IPS-15b (cell line): Measurements from ENCODE around the gene PLPPR1.

ENCODE experiments used
- H3K27me3 ChIP-seq: one replicate; pipeline ENCODE4 v1.6.1; 2013; ENCODE audit warnings: low read length; ENCODE audit not compliant: control insufficient read depth, insufficient read depth
- H3K36me3 ChIP-seq: one replicate; pipeline ENCODE4 v1.6.1; 2013; ENCODE audit warnings: low read length; ENCODE audit not compliant: control insufficient read depth, insufficient read depth
- H3K4me1 ChIP-seq: one replicate; pipeline ENCODE4 v1.6.1; 2013; ENCODE audit warnings: mild to moderate bottlenecking, low read length; ENCODE audit not compliant: control insufficient read depth, insufficient read depth
- H3K4me3 ChIP-seq: one replicate; pipeline ENCODE4 v1.5.1; 2013; ENCODE audit warnings: low read depth, low read length
- H3K9ac ChIP-seq: one replicate; pipeline ENCODE4 v1.6.1; 2013; ENCODE audit warnings: low read depth, mild to moderate bottlenecking, low read length
- H3K9me3 ChIP-seq: one replicate; pipeline ENCODE4 v1.6.1; 2013; ENCODE audit warnings: mild to moderate bottlenecking, low read length; ENCODE audit not compliant: control insufficient read depth, insufficient read depth

Gene PLPPR1

DNA sequence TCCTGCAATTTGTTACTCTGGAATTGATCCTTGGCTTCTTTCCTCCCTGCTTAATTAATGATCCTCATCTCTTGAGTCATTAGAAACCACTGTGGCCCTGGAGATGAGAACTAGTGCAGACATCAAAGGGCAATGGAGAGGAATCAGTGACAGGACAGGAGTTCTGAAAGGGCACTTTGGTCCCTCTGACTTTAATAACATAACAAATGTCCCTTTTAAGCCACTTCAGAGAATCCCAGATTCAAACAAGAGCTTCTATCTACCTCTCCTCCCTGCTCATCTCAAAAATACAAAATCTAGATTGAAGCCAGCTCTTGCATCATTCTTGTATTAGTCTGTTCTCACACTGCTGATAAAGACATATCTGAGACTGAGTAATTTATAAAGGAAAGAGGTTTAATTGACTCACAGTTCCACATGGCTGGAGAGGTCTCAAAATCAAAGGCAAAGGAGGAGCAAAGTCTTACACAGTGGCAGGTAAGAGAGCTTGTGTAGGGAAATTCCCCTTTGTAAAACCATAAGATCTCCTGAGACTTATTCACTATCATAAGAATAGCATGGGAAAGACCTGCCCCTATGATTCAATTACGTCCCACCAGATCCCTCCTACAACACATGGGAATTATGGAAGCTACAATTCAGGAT lies 139.1 kb downstream of the PLPPR1 start:
- H3K4me1 ChIP-seq: no peaks in the 10 kb centered on the region
- no peaks in the 10 kb centered on the region for H3K9me3 ChIP-seq

DNA sequence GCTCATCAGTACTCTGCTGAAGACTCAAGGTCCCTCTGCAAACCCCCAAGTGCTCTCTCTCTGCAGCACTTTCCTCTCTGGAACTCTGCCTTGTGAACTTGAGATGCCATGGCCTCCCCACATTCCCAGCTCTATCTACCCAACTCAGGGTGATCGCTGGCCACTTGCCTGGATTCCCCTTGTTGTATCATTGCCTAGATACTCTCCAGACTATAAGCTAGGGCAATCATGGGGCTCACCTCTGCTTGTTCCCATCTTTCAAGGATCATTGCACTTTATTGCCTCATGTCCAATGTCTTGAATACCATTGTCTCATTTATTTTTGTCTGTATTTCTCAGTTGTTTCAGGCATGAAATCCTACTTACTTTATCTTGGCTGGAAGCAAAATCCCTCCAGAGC lies 144.1 kb downstream of the PLPPR1 start:
- Histone ChIP-seq H3K4me1 (no peaks in the 10 kb centered on the region), H3K4me3 (no peak overlapping the region), H3K9me3 (no peaks in the 10 kb centered on the region), H3K27me3 (no peaks in the 10 kb centered on the region), H3K36me3 (no peaks in the 10 kb centered on the region), H3K9ac (no peak overlapping the region)

More for the DNA sequence above, 139.1 kb downstream of the PLPPR1 start:
- Histone ChIP-seq H3K36me3 (no peaks in the 10 kb centered on the region), H3K4me3 (no peak overlapping the region), H3K27me3 (no peaks in the 10 kb centered on the region), H3K9ac (no peak overlapping the region)

DNA sequence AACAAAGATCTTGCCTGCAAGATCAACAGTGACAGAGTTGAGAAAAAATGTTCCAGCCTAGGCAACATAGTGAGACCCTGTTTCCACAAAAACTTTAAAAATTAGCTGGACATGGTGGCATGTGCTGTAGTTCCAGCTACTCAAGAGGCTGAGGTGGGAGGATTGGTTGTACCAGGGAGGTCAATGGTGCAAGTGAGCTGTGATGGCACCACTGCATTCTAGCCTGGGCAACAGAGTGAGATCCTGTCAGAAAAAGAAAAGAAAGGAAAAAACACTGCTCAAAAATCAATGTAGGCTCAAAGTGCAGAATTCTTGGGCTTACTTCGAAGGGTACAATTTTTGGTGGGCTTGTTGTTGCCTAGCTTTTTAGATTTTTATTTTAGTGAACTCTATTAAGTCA lies 145.4 kb downstream of the PLPPR1 start:
- no peaks in the 10 kb centered on the region for H3K27me3 ChIP-seq
- no peak overlapping the region for H3K4me3 ChIP-seq
- H3K9me3 ChIP-seq: no peaks in the 10 kb centered on the region
- H3K9ac ChIP-seq: no peak overlapping the region
- no peaks in the 10 kb centered on the region for H3K4me1 ChIP-seq
- H3K36me3 ChIP-seq: no peaks in the 10 kb centered on the region

DNA sequence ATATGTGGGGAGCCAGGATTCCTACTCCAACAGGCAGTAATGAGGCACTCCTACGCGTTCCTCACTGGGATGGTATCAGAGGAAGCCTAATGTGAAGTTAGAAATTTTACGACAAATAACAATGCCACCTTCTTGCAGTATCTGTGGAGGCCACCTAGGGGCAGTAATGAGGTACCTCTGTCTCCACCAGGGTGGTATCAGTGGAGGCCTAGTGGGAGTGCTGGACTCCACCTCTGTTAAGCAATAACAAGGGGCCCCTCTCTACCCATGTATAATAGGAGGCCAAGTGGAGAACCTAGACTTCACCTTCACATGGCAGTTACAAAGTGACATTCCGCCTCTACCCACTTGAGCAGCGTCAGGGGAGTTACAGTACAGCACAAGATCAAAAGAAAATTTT lies 147.9 kb downstream of the PLPPR1 start:
- H3K9me3 ChIP-seq: no peaks in the 10 kb centered on the region
- H3K4me3 ChIP-seq: no peak overlapping the region
- H3K9ac ChIP-seq: no peak overlapping the region

DNA sequence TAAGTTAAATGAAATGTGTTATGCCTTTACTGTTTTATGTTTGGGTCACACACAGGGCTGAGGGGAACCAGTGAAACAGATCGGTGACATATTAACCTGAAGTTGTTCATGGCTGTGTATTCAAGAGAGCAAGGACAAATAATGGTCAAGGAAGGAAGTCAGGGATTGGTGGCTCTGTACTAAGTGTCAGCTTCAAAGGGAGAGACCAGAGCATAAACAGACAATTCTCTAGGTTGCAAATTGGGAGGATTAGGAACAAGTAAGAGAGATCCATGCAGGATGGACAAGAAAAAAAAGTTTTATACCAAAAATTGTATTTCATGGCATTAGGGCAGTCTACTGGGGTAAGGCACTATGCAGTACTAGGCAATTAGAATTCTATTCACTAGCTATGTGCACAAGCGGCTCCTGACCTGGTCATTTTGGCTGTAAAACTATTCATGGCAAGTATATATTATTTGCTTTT lies 156.3 kb downstream of the PLPPR1 start:
- Histone ChIP-seq H3K36me3 (no peaks in the 10 kb centered on the region), H3K4me1 (no peaks in the 10 kb centered on the region), H3K9me3 (no peaks in the 10 kb centered on the region), H3K9ac (no peak overlapping the region), H3K4me3 (no peak overlapping the region), H3K27me3 (no peaks in the 10 kb centered on the region)

More for the DNA sequence above, 147.9 kb downstream of the PLPPR1 start:
- Histone ChIP-seq H3K36me3 (no peaks in the 10 kb centered on the region), H3K27me3 (no peaks in the 10 kb centered on the region), H3K4me1 (no peaks in the 10 kb centered on the region)

DNA sequence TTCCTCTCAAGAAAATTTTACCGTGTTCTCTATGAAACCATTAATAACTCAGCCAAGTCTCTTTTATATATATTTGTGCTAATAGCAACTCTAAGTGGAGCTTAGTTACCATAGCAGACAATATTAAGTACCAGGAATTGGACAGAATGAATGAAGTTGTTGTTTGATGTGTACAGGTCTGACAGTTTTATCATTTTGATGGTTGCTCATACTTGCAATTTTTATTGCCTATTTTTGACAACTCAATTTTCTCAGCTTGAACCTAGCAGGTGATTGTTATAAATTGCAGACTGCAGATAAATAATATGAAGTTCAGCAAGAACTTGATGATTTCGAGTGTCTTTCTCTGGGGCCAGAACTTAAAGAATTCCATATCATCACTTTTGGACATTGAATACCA lies 163.2 kb downstream of the PLPPR1 start:
- Histone ChIP-seq H3K9me3 (no peaks in the 10 kb centered on the region), H3K9ac (no peak overlapping the region), H3K27me3 (no peaks in the 10 kb centered on the region), H3K4me1 (no peaks in the 10 kb centered on the region), H3K4me3 (no peak overlapping the region), H3K36me3 (no peaks in the 10 kb centered on the region)

DNA sequence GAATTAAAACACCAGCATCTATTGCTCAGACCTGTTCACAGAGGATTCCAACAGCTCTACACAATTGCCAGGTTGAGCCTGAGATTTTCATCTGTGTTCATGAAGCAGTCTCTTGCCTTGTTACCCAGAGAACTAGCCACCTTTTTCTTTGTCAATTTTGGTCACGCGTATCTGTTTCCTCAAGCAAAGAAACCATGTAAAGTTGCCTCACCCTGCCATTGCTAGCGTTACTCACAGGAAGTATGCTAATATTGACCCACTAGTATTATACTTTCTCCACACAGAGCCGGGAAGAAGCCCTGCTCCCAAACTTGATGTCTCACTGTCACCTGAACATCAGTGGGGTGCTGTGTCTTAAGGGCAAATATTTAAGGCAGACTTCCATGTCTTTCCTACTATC lies 168.5 kb downstream of the PLPPR1 start:
- no peak overlapping the region for H3K4me3 ChIP-seq
- no peaks in the 10 kb centered on the region for H3K27me3 ChIP-seq
- no peak overlapping the region for H3K9ac ChIP-seq
- no peaks in the 10 kb centered on the region for H3K36me3 ChIP-seq
- no peaks in the 10 kb centered on the region for H3K4me1 ChIP-seq
- no peaks in the 10 kb centered on the region for H3K9me3 ChIP-seq

DNA sequence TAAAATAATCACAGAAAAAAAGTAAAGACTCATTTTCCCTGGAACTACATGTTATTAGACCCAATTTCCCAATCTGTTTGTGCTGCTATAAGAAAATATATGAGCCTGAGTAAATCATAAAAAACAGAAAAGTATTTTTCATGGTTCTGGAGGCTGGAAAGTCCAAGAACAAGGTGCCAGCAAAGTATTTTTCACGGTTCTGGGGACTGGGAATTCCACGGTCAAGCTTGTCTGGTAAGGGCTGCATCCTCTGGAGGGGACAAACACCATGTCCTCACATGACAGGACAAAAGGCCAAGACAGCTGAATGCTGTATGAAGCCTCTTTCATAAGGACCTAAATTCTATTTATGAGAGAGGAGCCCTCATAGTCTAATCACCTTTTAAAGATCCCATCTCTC lies 172.3 kb downstream of the PLPPR1 start:
- Histone ChIP-seq H3K4me3 (no peak overlapping the region), H3K36me3 (no peaks in the 10 kb centered on the region), H3K4me1 (no peaks in the 10 kb centered on the region), H3K27me3 (no peaks in the 10 kb centered on the region), H3K9ac (no peak overlapping the region), H3K9me3 (no peaks in the 10 kb centered on the region)

DNA sequence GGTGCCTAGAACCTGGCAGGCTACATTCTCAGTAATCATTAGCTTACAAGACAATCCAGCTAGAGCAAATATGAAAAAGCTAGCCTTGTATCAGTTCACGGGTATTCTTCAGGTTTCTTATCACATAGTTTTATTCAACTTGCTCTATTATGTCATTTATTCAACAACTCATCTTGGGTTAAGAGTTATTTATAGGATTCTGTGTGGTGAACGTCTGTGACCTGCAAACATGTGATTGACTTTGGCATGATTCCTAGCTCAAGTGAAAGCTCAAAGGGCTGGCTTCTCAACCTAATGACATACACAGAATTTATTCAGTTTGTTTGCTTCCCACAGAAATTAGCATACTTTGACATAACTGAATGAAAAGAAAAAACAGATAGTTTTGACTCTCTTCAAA lies 173.1 kb downstream of the PLPPR1 start:
- Histone ChIP-seq H3K36me3 (no peaks in the 10 kb centered on the region), H3K4me1 (no peaks in the 10 kb centered on the region), H3K9ac (no peak overlapping the region), H3K27me3 (no peaks in the 10 kb centered on the region), H3K4me3 (no peak overlapping the region), H3K9me3 (no peaks in the 10 kb centered on the region)

DNA sequence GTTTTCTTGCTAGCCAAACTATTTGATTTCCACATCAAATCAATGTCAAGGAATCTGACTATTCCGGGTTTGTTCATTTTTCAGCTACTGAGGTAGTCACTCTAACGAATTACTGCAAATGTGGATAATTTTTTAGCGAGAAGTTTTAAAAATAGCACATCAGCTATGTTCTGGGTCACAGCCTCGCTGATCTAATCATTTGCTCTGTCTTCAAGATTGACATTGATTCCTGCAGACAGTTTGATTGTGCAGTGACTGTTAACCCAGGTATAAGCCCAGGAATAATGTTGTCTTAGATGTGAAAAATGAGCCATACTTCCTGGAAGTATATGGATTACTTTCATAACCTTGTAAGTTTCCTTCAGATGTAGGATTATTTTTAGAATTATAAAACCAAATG lies 181.1 kb downstream of the PLPPR1 start:
- Histone ChIP-seq H3K9ac (no peak overlapping the region), H3K4me3 (no peak overlapping the region), H3K36me3 (no peaks in the 10 kb centered on the region), H3K4me1 (no peaks in the 10 kb centered on the region), H3K9me3 (no peaks in the 10 kb centered on the region), H3K27me3 (no peaks in the 10 kb centered on the region)

DNA sequence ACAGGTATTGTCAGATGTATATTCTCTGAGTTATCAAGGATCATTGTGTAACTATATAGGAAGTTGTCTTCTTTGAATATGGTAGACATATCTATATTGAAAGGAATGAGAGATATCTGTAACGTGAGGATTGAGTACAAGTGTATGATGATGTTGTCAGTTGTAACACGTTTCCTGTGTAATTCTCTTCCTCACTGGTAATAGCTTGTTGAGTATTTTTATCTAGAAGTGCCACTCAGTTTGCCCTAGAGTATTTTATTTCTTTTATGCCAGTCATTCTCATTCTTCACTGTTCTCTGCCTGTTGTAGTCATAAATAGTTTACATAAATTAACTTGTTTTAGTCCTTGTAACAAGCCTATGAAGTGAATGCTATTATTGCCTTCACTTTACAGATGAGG lies 184.1 kb downstream of the PLPPR1 start:
- H3K4me1 ChIP-seq: no peaks in the 10 kb centered on the region
- no peak overlapping the region for H3K9ac ChIP-seq
- no peaks in the 10 kb centered on the region for H3K36me3 ChIP-seq
- H3K27me3 ChIP-seq: no peaks in the 10 kb centered on the region
- no peaks in the 10 kb centered on the region for H3K9me3 ChIP-seq
- H3K4me3 ChIP-seq: no peak overlapping the region

DNA sequence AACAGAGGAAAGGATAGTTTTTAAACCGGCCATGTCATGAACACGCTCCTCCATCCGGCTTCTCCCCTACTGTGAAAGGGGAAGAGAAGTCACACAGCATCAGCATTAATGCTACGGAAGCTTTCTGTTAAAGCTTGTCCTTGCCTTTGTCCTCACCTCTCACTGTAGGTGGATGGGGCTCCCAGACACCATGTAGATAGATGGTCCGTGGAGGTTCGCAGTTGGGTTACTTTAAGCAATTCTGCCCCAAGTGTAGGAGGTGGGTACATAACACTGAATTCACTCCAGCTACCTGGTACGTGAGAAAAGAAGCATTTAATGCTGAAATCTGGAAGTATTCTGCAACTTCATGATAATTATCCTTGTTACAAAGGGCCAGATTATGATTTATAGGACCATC lies 190.5 kb downstream of the PLPPR1 start:
- Histone ChIP-seq H3K27me3 (no peaks in the 10 kb centered on the region), H3K36me3 (no peaks in the 10 kb centered on the region), H3K4me3 (no peak overlapping the region), H3K9me3 (no peaks in the 10 kb centered on the region), H3K9ac (no peak overlapping the region), H3K4me1 (no peaks in the 10 kb centered on the region)
